ENCODE data around the gene SPO11. TPM values are rescaled to one million over a fixed set of nuclear protein-coding genes. Genes with fewer than 3 reads are reported as not detected.

The SPO11 gene
- total and polyA plus RNA-seq, 4 donors, result not detected

GRCh38 chr20:57372581-57373350 lies 43.2 kb downstream of the SPO11 start:
- TF ChIP-seq, protein P1, sequence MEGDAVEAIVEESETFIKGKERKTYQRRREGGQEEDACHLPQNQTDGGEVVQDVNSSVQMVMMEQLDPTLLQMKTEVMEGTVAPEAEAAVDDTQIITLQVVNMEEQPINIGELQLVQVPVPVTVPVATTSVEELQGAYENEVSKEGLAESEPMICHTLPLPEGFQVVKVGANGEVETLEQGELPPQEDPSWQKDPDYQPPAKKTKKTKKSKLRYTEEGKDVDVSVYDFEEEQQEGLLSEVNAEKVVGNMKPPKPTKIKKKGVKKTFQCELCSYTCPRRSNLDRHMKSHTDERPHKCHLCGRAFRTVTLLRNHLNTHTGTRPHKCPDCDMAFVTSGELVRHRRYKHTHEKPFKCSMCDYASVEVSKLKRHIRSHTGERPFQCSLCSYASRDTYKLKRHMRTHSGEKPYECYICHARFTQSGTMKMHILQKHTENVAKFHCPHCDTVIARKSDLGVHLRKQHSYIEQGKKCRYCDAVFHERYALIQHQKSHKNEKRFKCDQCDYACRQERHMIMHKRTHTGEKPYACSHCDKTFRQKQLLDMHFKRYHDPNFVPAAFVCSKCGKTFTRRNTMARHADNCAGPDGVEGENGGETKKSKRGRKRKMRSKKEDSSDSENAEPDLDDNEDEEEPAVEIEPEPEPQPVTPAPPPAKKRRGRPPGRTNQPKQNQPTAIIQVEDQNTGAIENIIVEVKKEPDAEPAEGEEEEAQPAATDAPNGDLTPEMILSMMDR (IDR thresholded peaks at IDR 0.05; ENCODE audit: control extremely low read depth, extremely low read depth), result no peak
- H3K27ac ChIP-seq (ENCODE audit: low read depth in 1 of 2, low read length in 1 of 2), result no peak overlapping the region
- H3K9ac ChIP-seq (ENCODE audit: insufficient read depth in 1 of 2, low read length in 2 of 2), result no peak overlapping the region
- ATAC-seq (ENCODE audit: insufficient read depth, low FRiP score) (no peak), DNase-seq (no peak)
- WGBS, 2 donors, result 88 to 90% methylated on average over 25 of the region's 25 CpGs
- H3K4me3 ChIP-seq, result no peak overlapping the region
- no peaks in the 10 kb centered on the region for H3K27me3 ChIP-seq (ENCODE audit: control insufficient read depth in 3 of 3, insufficient read depth in 3 of 3, low read length in 2 of 3)
- H3K4me1 ChIP-seq (ENCODE audit: control insufficient read depth in 5 of 5, insufficient read depth in 5 of 5, low read length in 5 of 5), result no peaks in the 10 kb centered on the region
- no peaks in the 10 kb centered on the region for H3K9me3 ChIP-seq (ENCODE audit: control insufficient read depth in 4 of 4, insufficient read depth in 3 of 4, low read length in 3 of 4)
- H3K36me3 ChIP-seq (ENCODE audit: control insufficient read depth in 4 of 4, insufficient read depth in 4 of 4, low read length in 4 of 4), result peaks cover 42 to 66% (median 57%) of the 10 kb centered on the region in 4 donors

GRCh38 chr20:57374343-57374930 lies 44.8 kb downstream of the SPO11 start:
- TF ChIP-seq, protein P1 (IDR thresholded peaks at IDR 0.05; ENCODE audit: control extremely low read depth, extremely low read depth), result no peak
- Histone ChIP-seq H3K36me3 (ENCODE audit: control insufficient read depth in 4 of 4, insufficient read depth in 4 of 4, low read length in 4 of 4) (peaks cover 42 to 65% (median 48%) of the 10 kb centered on the region in 4 donors), H3K4me3 (no peak overlapping the region), H3K9ac (ENCODE audit: insufficient read depth in 1 of 2, low read length in 2 of 2) (no peak overlapping the region), H3K27me3 (ENCODE audit: control insufficient read depth in 3 of 3, insufficient read depth in 3 of 3, low read length in 2 of 3) (no peaks in the 10 kb centered on the region), H3K9me3 (ENCODE audit: control insufficient read depth in 4 of 4, insufficient read depth in 3 of 4, low read length in 3 of 4) (no peaks in the 10 kb centered on the region), H3K27ac (ENCODE audit: low read depth in 1 of 2, low read length in 1 of 2) (peak overlapping the region in 1 of 2 donors; percentile 55), H3K4me1 (ENCODE audit: control insufficient read depth in 5 of 5, insufficient read depth in 5 of 5, low read length in 5 of 5) (no peaks in the 10 kb centered on the region)
- 51 to 70% methylated on average over 12 of the region's 12 CpGs for WGBS, 2 donors
- ATAC-seq (ENCODE audit: insufficient read depth, low FRiP score) (no peak), DNase-seq (no peak)

- no peak overlapping the region for H3K9ac ChIP-seq (ENCODE audit: insufficient read depth in 1 of 2, low read length in 2 of 2)
These were observed 45.5 kb downstream of the SPO11 start for GRCh38 chr20:57374931-57375651.

More at GRCh38 chr20:57374931-57375651, 45.5 kb downstream of the SPO11 start:
- no peak for DNase-seq
- Histone ChIP-seq H3K27me3 (ENCODE audit: control insufficient read depth in 3 of 3, insufficient read depth in 3 of 3, low read length in 2 of 3) (no peaks in the 10 kb centered on the region), H3K27ac (ENCODE audit: low read depth in 1 of 2, low read length in 1 of 2) (peak overlapping the region in 1 of 2 donors; percentile 55), H3K9me3 (ENCODE audit: control insufficient read depth in 4 of 4, insufficient read depth in 3 of 4, low read length in 3 of 4) (no peaks in the 10 kb centered on the region), H3K4me1 (ENCODE audit: control insufficient read depth in 5 of 5, insufficient read depth in 5 of 5, low read length in 5 of 5) (no peaks in the 10 kb centered on the region), H3K36me3 (ENCODE audit: control insufficient read depth in 4 of 4, insufficient read depth in 4 of 4, low read length in 4 of 4) (peaks cover 37 to 58% (median 42%) of the 10 kb centered on the region in 4 donors), H3K4me3 (no peak overlapping the region)
- WGBS, 2 donors, result 51 to 75% methylated on average over 14 of the region's 14 CpGs
- peak; percentile 88 for ATAC-seq (ENCODE audit: insufficient read depth, low FRiP score)
- TF ChIP-seq, protein P1 (IDR thresholded peaks at IDR 0.05; ENCODE audit: control extremely low read depth, extremely low read depth), result no peak

Data from lung (tissue), 12 donors.